ENCODE results near the gene EML1.
A peak's percentile ranks its signal among the peaks of the same experiment; 100 is the strongest.

The EML1 gene

DNA sequence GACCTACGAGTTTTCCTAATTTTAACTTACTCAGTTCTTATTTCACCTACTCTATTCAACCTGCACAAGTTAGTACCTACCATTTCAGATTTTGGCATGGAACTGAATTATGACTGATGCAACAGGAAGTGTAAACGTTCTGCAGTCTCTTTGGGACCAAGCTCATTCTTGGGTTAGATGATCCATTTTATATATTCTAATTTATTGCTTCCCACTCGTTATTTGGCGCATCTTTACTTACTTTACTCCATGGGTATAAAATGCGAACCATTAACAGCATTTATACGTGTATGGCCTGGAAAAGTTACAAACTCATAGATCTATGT is 1.0 kb upstream of the EML1 start:
- H3K27ac ChIP-seq, result no peak overlapping the region
- TF ChIP-seq, protein P1, sequence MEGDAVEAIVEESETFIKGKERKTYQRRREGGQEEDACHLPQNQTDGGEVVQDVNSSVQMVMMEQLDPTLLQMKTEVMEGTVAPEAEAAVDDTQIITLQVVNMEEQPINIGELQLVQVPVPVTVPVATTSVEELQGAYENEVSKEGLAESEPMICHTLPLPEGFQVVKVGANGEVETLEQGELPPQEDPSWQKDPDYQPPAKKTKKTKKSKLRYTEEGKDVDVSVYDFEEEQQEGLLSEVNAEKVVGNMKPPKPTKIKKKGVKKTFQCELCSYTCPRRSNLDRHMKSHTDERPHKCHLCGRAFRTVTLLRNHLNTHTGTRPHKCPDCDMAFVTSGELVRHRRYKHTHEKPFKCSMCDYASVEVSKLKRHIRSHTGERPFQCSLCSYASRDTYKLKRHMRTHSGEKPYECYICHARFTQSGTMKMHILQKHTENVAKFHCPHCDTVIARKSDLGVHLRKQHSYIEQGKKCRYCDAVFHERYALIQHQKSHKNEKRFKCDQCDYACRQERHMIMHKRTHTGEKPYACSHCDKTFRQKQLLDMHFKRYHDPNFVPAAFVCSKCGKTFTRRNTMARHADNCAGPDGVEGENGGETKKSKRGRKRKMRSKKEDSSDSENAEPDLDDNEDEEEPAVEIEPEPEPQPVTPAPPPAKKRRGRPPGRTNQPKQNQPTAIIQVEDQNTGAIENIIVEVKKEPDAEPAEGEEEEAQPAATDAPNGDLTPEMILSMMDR (conservative IDR thresholded peaks at IDR 0.05), result no peak
- no peak for TF ChIP-seq ZFX (IDR thresholded peaks at IDR 0.05)

DNA sequence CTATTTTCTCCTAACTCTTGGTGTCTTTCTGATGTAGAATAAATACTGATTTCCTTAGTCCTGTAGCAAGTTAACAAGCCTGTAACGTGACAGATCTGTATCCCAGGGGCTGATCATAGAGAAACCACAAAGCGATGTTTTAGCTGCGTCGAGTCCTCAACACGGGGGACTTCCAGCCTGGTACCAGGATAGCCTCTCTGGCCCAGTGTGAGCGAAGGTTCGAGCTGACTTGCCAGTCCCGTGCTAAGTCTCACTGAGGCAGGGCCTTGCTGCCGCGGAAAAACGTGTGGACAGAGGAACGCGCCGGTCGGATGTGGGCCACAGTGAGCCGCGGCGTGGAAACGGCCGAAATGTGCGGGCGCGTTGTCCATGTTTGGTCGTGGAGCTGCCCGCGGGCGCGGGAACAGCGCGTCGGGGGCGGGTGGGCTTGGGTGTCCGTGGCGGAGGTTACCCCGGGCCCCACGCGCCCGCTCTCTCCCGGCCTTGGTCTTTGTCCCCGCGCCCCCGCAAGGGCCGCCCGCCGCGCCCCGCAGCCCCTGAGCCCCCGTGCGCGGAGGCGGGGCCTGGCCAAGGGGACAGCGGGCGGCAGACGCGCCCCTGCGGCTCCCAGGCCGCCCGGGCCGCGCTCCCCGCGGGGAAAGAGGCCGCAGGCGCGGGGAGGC is 531 bp upstream of the EML1 start:
- TF ChIP-seq, protein P1 (conservative IDR thresholded peaks at IDR 0.05), result no peak
- TF ChIP-seq ZFX (IDR thresholded peaks at IDR 0.05), result no peak
- H3K27ac ChIP-seq, result peak overlapping the region; percentile 69

DNA sequence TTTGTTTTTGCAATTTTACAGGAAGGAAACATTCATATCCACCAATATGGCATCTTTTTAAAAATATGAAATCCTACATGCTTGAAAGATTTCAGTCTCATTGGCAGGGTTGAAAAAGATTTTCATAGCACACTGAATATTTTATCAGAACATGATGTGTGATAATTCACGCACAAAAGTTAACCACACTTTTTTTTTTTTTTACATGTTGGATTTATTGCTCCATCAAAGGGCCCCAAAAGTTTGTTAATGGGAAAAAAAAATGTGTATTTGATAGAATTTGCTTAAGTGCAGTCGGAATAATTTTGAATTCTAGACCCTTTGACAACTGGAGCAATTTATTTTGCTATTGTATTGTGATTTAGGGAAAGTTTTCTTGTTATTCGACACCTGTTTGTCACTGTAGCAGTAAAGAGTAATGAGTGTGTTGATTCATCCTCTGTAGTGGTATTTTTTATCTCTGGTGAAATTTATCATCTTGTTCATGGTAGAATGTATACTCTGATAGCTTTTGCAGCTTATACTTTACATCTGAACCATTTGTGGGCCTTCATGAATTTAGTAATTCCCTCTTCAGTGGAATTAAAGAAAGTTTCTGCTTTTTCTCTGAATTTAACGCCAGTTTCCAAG is 1.1 kb downstream of the EML1 start:
- no peak overlapping the region for H3K27ac ChIP-seq
- no peak for TF ChIP-seq ZFX (IDR thresholded peaks at IDR 0.05)
- TF ChIP-seq, protein P1 (conservative IDR thresholded peaks at IDR 0.05), result no peak

DNA sequence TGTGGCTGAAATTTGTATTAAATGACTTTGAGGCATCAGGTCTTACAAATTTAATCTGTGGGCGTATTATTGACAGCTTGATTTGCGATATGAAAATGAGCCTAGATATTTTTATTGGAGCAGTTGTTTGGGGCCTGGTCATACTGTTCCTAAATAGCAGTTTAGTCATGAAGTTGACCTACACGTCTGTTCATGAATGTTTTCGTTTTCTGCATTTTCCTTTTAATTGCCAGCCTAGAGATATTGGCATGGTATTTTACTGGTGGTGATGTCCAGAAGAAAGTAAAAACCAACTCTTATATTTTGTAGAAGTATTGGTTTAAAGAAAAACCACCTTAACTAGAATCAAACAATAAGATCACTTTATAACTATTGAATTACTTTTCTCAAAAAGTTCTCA is 1.8 kb downstream of the EML1 start:
- TF ChIP-seq, protein P1 (conservative IDR thresholded peaks at IDR 0.05), result no peak
- no peak for TF ChIP-seq ZFX (IDR thresholded peaks at IDR 0.05)
- H3K27ac ChIP-seq, result no peak overlapping the region

DNA sequence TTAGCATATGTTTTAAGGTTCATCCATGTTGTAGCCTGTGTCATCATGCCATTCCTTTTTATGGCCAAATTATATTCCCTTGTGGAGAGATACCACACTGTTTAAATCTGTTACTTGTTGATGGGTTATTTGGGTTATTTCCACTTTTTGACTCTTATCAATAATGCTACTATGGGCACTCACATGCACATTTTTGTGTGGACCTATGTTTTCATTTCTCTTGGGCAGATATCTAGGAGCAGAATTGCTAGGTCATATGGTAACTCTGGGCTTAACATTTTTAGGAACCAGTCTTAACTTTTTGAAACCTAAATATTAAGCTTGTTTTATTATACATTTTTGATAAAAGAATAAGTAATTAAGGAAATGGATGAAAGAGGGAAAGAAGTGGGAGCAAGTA is 4.0 kb downstream of the EML1 start:
- no peak for TF ChIP-seq ZFX (IDR thresholded peaks at IDR 0.05)
- TF ChIP-seq, protein P1 (conservative IDR thresholded peaks at IDR 0.05), result no peak
- no peak overlapping the region for H3K27ac ChIP-seq

DNA sequence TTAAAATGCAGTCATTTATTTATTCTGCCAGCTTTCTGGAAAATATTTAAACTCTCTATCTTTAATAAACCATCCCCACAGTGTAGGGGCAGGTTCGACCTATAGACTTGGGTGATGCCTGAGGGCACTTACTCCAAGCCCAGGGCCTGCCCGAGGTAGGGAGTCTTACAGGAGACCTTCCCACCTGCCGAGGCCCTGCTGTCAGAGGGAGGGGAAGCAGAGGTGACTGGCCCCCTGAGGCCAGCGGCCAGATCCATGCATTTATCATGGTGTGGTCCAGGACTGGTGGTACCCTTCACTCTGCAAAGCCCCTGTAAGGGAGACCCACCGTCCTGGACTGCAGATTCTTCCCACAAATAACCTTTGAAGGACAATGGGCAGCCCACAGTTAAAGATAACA is 7.6 kb downstream of the EML1 start:
- H3K27ac ChIP-seq, result no peak overlapping the region
- no peak for TF ChIP-seq ZFX (IDR thresholded peaks at IDR 0.05)
- TF ChIP-seq, protein P1 (conservative IDR thresholded peaks at IDR 0.05), result no peak

DNA sequence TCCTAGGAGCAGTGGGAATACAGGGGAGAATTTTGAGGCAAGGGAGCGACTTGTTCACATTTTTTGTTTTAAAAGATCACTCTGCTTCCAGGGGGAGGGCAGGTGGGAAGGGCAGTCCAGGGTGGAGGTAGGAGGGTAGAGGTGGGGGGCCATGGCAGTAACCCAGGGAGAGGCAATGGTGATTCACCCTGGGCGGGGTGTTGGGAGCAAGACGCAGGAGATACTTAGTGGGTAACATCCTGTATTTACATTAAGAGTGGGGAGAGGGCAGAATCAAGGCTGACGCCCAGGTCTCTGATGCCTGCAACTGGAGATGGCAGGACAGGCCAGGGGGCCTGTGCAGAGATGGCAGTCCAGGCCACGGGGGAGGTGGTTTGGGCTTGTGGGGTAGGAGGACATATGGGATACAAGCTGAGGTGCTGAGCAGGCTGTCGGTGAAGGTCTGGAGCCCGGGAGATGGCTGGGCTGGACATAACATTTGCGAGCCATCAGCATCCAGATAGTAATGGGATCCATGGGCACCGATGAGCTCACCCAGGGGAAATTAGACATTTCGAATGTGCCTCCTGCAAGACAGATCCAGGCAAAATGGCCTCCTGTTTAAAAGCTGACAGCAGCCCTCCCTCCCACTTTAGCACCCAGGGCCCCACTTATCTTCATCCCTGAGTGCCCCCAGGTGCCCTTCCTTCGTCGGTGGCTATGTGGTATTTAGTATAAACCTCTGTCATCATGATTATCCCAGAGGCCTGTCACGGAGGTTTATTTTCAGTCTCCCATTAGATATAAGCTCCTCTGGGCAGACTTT is 9.3 kb downstream of the EML1 start:
- TF ChIP-seq, protein P1 (conservative IDR thresholded peaks at IDR 0.05), result no peak
- no peak for TF ChIP-seq ZFX (IDR thresholded peaks at IDR 0.05)

More for the DNA sequence above, 9.3 kb downstream of the EML1 start:
- no peak overlapping the region for H3K27ac ChIP-seq

Measured in C4-2B (cell line).